SHP77 (cell line): ENCODE measurements around the gene KCNT1.

Experiments
- DNase-seq, 2 experiments: peaks; one replicate each; lab custom pipeline; 2025; lab: John Stamatoyannopoulos, UW

Gene KCNT1

DNA sequence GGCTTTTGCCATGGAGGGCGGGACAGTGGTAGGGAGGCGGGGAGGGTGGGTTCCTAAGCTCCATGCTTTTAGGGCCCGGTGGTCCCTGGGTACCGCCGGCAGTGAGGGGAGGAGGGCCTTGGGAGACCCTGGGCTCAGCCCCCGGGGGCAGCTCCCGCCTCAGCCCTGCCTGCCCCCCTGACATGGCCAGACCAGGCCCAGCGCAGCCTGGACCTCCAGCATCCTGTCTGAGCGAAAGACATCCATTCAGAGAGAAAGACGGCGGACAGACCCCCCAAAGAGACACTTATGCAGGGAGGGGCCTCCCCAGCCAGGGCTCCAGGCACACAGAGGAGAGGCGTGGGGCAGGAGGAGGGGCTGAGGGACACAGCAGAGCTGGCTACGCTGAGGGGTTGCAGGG is 45.3 kb downstream of the KCNT1 start:
- DNase-seq, result no peak

DNA sequence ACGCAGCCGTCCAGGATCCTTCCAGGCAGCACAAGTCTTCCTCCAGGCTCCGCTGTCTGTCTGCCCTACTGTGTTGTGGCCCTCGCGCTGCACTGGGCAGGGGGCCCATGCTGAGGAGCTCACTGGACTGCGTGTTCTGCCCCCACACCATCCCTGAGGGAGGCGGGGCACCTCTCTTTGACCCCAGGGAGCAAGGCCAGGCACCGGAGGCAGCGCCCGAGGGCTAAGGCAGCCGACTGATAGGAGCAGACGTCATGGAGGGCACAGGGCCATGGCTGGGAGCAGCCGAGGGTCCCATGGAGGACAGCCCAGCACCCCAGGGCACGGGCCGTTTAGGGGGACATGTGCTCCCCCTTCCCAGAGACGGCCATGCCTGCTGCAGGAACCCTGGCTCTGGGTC is 46.7 kb downstream of the KCNT1 start:
- DNase-seq, result no peak

DNA sequence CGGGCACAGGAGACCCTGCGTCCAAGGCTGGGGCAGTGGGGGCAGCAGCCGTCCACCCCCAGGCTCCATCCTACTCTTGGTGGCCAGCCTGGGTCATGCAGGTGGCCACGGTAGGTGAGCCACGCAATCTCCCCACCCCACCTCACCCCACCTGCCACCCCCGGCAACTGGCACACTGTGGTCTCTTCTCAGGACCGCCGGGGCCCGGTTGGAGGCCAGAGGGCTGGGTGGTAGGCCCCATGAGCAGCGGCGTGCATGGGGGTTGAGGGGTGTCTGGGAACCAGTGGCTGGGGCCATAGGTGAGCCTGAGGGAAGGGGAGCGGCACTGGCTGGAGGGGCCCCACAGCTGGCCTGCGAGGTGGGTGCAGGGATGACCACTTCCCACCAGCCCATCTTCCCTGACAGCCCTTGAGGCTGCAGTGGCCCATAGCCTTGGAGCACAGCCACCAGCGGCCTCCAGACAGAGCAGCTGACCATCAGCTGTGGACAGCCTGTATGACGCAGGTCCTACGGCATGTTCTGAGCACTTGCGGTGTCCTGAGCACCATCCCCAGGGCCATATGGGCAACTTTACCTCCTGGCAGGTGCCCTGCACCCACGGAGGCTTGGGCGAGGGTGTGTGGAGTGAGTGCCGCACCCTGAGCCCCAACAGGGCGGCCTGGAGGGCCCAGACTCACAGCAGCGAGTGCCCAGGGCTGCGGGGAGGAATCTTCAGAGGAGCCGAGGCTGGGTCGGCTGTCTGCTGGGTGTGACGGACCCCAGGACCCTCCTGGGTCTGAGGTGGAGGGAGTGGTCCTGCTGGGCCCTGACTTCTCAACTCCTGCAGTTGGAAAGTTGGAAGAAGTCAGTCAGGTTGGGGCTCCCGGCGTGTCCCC is 47.4 kb downstream of the KCNT1 start:
- DNase-seq, result no peak

DNA sequence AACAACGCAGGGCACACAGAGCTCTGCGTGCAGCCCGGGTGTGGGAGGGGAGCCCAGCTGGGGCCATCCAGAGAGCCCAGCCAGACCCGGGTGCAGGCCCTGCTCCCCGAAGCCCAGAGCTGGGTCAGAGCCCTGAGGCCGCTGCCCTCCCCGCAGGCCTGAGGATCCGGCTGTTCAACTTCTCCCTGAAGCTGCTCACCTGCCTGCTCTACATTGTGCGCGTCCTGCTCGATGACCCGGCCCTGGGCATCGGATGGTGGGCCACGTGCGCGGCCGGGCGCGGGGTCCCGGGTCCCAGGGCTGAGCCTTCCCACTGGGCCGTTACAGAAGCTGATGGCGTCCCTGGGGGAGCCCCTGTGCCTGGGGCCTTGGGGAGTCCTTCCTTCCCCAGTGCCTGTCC is 48.8 kb downstream of the KCNT1 start:
- DNase-seq, result no peak

DNA sequence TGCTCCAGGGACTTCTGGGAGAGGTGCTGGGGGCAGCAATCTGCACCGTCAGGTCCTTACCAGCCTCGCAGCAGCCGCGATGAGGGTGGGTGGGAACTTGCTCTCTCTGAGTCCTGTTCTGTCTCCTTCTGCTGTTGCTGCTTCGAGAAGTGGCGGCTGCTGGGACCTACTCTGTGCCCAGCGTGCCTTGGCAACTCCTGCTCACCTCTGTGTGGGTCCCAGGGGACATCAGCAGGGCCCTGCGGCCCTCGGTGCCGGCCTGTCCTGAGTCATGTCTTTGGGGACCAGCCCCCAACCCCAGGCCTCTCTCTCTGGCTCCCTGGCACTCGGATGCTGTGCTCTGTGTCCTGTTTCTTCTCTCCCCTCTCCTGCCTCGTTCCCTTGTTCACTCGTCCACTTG is 49.5 kb downstream of the KCNT1 start:
- no peak for DNase-seq

DNA sequence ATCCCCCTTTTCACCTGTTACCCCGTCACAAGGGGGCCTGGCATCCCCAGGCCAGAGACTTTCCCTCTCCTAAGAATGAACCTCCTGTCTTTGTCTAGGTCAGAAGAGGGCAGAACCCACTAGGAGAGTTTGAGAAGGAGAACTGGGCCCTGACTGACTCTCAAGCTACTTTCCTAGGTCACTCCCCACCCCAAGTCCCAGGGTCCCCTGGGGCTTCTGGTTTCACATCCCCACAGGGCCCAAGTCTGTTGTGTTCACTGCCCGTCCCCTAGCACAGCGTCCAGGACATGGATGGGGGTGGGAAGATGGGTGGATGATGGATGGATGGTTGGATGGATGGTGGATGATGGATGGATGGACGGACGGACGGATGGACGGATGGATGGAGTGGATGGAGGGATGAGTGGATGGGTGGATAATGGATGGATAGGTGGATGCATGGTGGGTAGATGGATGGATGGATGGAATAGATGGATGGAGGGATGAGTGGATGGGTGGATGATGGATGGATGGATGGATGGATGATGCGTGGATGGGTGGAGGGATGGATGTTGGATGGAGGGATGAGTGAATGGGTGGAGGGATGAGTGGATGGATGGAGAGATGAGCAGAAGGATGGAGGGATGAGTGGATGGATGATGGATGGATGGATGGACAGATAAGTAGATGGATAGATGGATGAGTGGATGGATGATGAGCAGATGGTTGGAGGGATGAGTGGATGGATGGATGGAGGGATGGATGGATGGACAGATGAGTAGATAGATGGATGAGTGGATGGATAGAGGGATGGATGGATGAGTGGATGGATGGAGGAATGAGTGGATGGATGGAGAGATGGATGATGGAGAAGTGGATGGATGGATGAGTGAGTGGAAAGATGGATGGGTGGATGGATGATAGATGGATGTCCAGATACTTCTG is 50.6 kb downstream of the KCNT1 start:
- no peak for DNase-seq

DNA sequence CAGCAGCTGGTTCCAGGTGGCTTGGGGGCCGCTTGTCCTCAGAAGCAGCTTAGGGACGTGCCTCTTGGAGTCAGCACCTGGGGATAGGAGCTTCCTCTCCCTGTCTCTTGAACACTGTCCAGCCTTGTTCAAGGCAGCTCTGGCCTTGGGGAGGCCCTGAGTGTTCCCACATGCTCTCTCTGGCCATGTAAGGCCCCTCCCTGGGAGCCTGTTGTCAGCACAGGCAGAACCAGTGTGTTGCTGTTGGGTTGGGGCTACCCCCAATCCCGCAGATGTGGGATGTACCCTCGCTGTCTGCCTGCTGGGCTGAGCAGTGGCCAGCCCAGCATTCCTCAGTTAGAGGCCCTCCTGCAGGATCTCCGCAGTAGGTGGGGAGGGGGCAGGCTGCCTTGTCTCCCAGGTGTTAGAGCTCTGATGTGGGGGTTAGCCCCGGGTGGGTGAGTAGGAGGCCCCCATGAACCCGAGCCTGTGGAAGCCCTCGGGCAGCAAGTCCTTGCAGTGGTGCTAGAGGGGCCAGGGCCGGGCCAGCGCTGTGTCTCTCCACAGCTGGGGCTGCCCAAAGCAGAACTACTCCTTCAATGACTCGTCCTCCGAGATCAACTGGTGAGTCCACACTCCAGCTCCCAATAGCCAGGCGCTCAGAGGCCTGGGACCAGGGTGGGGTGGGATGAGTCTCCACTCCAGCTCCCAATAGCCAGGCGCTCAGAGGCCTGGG is 51.6 kb downstream of the KCNT1 start:
- no peak for DNase-seq

DNA sequence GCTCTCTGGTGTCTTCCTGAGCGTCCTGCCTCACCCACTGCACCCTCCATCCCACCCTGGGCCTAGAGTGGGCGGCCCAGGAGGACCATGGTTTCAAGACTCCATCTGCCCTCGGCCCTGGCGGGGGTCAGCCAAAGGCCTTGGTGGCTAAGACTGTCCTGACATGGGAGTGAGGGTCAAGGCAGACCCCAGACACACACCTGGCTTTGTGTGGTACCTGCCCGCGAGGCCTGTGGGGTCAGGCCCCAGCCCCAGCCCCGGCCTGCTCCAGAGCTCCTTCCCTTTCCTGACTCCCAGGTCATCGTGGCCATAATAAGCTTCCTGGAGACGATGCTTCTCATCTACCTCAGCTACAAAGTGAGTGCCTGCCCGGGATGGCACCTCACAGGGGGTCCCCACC is 54.6 kb downstream of the KCNT1 start:
- DNase-seq, result no peak

DNA sequence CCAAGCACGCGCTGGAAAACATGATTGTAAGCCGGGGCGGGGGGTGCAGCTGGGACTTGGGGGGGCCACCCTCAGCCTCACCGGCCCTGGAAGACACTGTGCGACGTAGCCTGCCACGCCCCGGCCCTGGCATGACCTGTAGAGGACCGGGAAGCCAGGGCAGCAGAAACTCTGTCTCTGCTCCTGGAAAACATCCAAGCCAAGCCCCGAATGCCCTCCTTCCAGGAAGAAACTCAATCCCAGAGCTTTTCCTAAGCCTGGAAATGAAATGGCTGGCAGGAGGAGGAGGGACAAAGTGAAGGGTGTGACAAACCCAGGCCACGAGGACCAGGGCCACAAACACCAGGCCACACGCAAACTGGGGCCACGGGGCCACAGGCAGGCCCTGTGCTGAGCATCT is 55.4 kb downstream of the KCNT1 start:
- no peak for DNase-seq

DNA sequence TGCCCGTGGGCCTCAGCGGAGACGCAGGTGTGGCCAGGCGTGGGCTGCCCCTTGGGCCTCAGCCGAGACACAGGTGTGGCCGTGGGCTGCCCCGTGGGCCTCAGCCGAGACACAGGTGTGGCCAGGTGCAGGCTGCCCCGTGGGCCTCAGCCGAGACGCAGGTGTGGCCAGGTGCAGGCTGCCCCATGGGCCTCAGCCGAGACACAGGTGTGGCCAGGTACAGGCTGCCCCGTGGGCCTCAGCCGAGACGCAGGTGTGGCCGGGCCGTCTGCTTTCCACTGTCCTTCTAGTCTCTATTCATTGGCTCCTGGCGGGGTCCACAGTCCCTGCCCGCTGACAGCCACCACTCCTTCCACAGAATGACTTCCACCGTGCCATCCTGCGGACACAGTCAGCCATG is 56.1 kb downstream of the KCNT1 start:
- DNase-seq, result no peak

DNA sequence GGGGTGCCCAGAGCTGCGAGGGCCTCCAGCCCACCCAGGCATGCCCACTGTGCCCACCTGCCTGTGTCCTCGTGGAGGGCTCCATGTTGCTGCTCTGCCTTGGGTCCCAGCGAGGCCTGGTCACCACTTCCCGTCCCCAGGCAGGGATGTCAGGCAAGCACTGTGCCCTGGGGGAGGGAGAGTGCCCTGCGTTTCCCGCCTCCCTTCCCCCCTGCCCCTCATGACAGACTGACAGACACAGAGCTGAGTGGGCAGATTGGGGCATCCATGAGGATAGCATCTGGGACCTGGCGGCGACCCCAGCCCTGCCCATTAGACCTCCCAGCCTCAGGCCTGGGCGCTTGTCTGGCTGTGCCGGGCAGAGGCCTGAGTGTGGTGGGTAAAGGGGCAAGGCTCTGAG is 56.9 kb downstream of the KCNT1 start:
- DNase-seq, result no peak

DNA sequence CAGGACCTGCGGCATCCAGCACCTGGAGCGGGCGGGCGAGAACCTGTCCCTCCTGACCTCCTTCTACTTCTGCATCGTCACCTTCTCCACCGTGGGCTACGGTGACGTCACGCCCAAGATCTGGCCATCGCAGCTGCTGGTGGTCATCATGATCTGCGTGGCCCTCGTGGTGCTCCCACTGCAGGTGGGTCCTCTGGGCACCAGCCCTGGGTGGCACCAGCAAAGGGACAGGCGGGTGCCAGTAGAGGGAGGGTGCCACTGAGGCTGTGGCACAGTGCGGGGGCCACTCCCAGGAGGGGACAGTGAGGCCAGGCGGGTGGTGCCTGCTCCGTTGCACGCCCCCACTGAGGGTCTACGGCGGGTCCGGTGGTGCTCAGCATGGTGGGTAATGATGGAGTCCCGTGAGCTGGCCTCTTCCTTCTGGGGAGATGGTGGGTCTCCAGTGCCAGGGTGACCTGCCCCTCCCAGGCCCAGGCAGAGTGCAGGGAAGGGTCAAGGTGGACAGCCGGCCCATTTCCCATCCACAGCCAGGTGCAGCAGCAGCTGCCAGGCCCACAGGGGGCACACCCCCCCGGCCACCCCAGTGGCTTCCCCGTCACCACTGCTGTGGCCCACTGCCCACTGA is 57.8 kb downstream of the KCNT1 start:
- DNase-seq, result no peak

DNA sequence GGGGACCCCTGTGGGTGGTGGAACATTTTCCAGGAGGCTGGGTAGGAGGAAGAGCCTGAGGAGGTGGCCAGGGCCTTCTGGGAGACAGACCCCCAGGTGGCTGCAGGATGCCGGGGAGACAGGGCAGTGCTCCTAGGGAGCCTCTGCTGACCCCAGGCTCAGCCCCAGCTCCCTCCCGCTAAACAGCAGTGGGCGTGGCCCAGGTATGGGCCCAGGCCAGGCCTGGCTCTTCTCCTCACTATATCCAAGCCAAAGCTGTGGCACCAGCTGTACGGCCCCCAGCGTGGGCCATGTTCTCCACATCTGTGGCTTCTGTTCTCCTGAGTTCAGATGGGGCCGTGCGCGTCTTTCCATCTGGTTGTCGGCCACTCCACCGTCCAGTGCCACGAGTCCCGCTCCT is 58.5 kb downstream of the KCNT1 start:
- no peak for DNase-seq

DNA sequence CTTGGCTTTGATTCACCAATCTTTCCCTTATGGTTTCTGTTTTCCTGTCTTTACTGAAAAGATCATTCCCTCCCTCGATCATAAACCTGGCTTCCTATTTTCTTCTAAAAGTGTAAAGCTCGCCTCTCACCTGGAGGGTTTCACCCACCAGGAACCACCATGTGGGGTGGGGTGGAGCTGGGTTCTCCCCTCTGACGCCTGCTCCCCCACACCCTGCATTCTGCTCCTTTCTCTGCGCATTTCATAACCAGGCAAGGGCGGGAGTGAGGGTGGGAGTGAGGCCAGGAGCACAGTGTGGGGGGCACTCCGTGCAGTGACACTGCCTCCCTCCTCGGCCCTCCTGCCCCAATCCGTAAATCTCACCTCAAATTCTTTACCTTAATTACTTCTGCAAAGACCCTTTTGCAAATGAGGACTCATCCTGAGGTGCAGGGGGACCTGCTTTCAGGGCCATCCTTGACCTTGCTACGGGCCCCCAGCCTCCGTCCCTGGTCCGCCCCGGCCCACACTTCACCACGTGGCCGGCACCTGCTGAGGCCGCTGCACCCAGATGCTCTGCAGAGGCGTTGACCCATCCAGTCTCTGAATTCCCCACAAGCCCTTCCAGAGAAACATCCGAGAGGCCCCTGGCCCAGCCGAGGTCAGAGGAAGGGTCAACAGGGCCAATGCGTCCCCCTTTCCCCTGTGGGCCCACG is 59.3 kb downstream of the KCNT1 start:
- DNase-seq, result no peak

DNA sequence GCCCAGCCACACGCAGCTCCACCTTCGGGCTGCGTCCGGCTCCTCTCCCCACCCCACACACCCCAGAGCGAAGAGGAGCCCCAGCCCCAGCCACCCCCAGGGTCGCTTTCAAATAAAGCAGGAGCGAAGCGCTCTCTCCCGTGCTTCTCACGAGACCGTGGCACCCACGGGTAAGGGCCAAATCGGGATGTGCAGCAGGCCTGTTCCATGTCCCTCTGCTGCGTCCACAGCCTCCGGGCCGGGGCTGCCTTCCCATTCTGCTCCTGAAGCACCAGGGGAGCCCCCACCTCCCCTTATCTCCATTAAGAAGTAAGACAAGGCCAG is 59.8 kb downstream of the KCNT1 start:
- no peak for DNase-seq

DNA sequence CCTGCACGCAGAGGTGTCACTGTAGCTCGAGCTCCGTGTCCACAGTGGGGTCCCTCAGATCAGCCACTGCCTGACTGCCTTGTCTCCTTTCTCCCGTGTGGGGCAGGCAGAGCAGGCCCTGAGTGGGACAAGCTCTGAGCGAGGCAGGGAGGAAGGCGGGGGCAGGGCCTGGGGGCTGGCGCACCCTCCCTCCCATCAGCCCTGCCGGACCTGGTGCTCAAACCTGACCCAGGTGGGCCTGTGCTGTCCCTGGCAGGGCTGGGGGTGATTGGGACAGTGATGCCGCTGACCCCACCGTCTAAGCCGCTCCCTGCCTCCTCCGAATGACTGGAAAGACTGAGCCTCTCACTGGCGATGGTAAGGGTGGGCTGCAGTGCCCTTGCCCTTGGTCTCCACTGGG is 60.9 kb downstream of the KCNT1 start:
- DNase-seq, result no peak

DNA sequence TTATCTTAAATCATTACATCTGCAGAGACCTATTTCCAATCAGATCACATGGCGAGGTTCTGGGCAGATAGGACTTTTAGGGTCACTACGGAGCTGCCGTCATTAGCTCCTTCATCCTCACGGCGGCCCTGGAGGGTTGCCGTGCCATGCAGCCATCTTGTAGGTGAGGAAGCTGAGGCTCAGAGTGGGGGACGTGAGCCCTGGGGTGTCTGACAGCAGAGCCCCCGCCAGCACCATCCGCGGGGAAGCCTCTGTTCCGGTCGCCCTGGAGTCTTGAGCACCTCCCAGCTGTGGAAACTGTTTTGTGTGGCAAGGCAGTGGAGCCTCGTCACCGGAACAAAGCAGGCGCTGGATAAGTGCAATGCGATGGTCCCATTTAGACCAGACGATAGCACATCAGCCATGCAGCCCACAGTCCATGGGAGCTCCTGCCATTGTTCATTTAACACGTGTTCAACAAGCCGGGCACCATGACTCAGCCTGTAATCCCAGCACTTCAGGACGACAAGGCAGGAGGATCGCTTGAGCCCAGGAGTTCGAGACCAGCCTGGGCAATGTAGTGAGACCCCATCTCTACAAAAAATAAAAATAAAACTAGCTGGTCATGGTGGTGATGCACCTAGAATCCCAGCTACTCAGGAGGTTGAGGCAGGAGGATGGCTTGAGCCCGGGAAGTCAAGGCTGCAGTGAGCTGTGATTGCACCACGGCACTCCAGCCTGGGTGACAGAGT is 61.9 kb downstream of the KCNT1 start:
- DNase-seq, result no peak

DNA sequence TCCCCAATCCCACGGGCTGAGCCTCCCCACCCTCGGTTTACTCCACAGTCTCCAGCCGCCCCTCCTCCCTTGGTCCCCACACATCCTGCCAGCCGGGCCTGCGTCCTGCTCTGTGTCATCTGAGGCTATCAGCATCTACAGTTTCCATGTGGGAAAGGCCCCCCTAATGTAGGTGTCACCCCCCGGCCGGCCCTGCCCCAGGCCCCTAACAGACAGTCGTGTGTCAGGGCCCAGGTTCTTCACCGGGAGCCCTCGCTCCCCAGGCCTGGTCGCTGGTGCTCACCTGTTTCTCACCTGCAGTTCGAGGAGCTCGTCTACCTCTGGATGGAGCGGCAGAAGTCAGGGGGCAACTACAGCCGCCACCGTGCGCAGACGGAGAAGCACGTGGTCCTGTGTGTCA is 62.7 kb downstream of the KCNT1 start:
- no peak for DNase-seq

DNA sequence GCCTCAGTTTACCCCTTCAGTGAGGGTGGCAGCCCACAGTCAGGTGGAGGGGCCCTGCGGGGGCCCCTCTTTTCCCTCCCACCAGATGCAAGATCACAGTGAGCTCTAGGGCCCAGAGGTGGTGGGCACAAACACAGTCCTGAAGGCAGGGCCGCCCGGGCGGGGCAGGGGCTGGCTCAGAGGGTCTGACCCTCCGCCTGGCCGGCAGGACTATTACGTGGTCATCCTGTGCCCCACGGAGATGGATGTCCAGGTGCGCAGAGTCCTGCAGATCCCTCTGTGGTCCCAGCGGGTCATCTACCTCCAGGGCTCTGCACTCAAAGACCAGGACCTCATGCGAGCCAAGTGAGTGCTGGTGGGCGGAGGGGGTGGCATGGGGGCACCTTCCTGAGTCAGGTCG is 63.4 kb downstream of the KCNT1 start:
- DNase-seq, result no peak

DNA sequence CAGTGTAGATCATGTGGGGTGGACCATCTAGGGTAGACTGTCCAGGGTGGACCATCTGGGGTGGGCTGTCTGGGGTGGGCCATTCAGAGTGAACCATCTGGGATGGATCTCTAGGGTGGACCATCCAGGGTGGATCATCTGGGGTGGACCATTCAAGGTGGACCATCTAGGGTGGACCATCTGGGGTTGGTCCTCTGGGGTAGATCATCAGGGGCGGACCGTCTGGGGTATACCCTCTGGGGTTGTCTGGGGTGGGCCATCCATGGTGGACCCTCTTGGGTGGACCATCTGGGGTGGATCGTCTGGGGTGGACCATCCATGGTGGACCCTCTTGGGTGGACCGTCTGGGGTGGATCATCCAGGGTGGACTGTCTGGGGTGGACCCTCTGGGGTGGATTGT is 64.3 kb downstream of the KCNT1 start:
- no peak for DNase-seq

DNA sequence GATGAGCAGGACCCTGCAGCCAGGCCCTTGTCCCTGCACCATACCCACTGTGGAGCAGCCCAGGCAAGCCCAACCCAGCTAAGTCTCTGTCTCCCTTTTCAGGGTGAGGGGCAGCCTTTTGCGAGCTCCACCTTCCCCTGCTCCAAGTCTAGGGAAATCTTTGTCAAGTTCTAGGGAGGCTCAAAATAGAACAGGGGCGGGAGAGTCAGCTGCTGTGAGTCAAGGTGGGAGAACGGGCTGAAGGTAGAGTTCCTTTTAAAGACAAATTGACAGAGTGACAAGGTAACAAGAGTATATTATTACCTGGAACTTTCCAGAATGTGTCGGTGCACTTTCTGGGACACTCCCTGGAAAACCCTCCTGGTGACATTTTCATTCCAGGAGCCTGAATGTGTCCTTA is 64.7 kb downstream of the KCNT1 start:
- DNase-seq, result no peak
